HG03064 (cell line): ENCODE measurements around the gene VPS8.
A peak's percentile ranks its signal among the peaks of the same experiment; 100 is the strongest.

Experiments
- ATAC-seq: cut with Tn5 transposase; IDR thresholded peaks from one replicate; pipeline ENCODE4 v1.9.1; 2021; ENCODE audit warnings: low read depth; ENCODE audit not compliant: unreplicated experiment

Gene VPS8

GRCh38 chr3:184811034-184811433 is 932 bp upstream of the VPS8 start:
- ATAC-seq: no peak

DNA sequence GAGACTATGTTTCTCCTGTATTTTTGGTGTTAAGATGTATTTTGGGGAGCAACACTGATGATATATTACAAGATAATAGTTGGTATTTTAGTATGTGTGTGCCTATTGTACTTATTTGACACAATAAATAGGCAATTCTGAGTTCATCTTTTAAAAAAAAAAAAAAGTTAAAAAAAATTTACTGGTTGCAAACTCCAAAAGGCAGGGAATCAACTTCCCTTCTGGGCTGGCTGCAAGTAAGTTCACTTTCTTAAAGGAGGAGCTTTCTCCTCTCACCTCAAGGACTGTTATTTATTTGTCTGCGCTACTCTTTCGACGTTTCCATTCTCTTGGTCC is 335 bp upstream of the VPS8 start:
- ATAC-seq: no peak

DNA sequence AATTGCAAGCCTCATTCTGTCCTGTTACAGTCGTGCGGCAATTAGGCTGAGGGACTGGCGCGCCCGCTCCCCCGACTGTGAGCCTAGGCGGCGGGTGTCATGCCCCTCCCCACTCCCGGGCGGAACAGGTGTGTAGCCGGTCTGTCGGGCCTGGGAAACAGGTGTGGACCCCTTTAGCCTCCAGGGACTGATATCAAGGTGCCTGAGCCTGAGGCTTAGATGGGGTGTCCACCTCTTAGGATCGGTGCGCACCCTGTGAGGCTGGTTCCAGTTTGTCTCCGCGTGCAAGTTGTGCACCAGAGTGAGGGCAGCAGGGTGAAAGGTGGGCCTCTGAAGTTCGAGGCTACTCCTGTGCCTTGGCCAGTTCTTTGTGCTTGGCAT is 686 bp downstream of the VPS8 start:
- peak; percentile 19 for ATAC-seq

- ATAC-seq: no peak
These were observed 1.4 kb downstream of the VPS8 start for GRCh38 chr3:184813357-184813756.

DNA sequence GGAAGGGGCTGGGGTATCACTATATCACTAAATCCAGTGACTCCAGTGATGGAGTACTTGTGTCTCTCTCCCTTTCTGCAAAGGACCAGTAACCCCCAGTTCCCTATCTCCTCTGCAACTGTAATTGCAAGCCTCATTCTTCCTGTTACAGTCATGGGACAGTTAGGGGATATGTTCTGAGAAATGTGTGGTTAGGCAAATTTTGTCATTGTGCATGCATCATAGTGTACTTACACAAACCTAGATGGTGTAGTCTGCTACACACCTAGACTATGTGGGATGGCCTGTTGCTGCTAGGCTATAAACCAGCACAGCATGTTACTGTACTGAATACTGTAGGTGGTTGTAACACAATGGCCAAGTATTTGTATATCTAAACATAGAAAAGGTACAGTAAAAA is 2.2 kb downstream of the VPS8 start:
- no peak for ATAC-seq

GRCh38 chr3:184815046-184815930 is 3.3 kb downstream of the VPS8 start:
- ATAC-seq: no peak

DNA sequence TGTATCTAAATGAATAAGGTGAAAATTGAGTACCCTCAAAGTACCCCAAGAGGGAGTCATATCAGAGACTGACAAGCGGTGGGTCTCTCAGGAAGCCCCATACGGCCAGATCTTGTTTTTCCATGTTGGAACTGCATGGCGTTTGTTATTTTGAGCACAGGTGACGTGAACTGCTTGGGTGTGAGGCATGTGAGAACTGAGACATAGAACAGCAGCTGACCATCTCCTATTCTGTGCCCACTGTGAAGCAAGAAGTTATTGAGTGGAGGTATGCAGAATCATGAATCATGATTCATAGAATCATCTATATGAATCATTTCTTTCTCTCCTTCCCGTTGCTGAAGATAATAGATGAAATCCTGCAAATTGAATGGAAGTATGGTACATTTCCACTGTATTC is 4.6 kb downstream of the VPS8 start:
- ATAC-seq: no peak

GRCh38 chr3:184820525-184820924 is 8.6 kb downstream of the VPS8 start:
- ATAC-seq: no peak

- ATAC-seq: no peak
These were observed 9.1 kb downstream of the VPS8 start for GRCh38 chr3:184821034-184821433.

DNA sequence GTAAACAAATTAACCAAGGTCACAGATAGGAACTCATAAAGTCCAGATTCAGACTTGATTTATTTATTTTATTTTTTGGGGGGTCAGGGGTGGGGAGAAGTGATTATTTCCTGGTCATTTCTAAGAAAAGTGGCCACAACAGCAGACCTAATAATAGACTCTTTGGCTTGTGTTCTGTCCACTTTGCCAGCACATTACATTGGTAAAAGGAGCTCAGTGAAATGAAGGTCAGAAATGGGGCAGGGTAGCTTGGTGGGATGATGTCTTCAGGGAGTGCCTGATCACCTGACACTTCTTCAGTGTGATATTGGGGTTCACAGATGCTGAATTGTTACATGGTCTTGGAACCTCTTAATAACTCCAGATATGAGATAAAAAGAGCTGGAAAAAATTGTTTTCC is 10.1 kb downstream of the VPS8 start:
- no peak for ATAC-seq

DNA sequence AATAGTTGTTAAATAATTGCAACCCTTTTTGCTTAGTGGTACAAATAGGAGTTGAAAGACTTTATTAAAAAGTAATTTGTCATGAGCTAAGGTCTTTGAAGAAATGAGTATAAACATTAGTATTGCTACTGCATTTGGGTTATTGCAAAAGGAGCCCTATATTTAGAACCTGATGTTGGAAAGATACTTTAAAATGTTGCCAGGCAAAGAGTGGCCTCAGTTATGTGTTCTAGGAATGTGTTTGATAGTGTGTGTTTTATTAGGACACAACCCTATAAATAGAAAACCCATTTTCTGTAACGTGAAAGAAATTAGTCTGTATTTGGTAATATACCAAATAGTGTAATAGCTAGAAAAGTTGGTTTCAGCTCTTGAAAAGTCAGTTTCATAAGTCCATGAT is 10.7 kb downstream of the VPS8 start:
- no peak for ATAC-seq

DNA sequence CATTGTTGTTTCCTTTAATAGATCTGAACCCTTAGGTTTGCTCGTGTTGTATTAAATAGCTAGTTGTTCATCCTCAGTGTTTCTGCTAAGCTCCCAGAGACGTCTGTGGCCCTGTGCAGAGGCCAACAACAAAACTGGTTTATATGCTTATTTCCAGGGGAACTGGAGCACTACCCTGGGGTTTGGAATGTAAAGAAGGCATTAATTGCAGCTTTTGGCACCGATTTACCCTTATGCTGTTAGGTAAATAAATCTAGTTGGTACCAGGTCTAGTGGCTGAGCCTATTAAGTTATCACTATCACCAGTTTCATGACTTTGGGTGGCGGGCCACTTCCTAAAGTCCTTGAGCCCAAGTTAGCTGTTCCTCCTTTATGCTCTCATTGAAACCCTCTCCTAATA is 12.0 kb downstream of the VPS8 start:
- no peak for ATAC-seq

- ATAC-seq: no peak
These were observed 13.3 kb downstream of the VPS8 start for GRCh38 chr3:184825121-184825820.

DNA sequence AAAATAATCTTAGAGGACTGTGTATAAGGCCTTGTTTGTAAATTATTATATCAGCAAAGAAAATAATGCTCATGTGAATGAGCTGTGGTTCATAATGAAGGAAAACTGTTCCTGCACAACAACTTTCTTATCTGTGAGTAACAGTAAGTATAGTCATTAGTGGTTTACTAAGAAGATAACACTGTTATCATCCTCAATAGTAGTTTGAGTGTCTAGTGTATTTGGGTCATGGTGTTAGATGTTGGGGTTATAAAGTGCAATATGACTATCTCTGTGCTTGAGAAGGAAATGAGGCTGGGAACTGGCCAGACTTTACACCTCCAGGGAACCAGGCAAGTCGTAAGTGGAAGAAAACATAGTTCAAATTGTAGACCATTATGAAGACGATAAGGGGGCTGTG is 15.6 kb downstream of the VPS8 start:
- no peak for ATAC-seq

GRCh38 chr3:184832044-184832443 is 20.1 kb downstream of the VPS8 start:
- ATAC-seq: no peak

GRCh38 chr3:184832903-184833302 is 20.9 kb downstream of the VPS8 start:
- no peak for ATAC-seq

- no peak for ATAC-seq
These were observed 24.3 kb downstream of the VPS8 start for GRCh38 chr3:184836090-184836822.

DNA sequence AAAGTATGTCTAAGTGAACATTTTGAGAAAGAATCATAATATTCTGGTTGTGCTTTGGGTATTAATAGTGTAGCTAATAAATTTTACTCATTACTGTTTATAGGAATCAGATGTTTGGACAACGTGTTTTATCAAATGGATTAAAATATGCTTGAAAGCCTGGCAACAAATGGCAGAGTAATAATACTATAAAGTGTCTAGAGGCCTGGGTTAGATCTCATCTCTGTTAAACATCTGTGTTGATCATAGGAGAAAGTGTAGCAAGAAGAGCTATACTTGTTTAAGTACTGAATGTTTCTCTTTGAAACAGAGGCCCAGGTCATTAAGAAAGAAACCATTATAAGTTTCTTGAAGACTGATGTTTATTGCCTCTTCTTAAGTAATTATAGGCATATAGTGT is 30.5 kb downstream of the VPS8 start:
- ATAC-seq: no peak

GRCh38 chr3:184845819-184846218 is 33.9 kb downstream of the VPS8 start:
- ATAC-seq: no peak

- ATAC-seq: no peak
These were observed 34.5 kb downstream of the VPS8 start for GRCh38 chr3:184846496-184846895.

- ATAC-seq: no peak
These were observed 37.0 kb downstream of the VPS8 start for GRCh38 chr3:184848934-184849333.

DNA sequence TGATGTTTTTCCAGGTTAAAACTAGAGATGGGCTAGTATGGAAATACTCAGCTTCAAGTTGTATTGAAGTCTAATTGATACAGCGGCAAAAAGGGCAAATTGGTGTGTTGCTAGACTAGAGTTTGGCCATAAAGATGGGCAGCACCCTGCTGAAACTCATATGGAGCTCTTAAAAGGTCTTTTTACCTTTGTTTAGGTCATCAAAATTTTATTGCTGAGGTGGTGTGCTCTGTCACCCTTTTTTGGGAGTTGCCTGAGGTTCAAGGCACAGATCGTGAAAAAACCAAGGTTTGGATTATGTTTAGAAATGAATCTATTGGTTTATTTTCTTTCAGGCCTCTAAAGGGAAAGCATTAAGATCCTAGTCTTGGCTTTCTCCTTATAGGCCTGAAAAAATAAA is 38.2 kb downstream of the VPS8 start:
- ATAC-seq: no peak
